Retinal pigment epithelial cell (primary cell): ENCODE results near the gene HSPA4L.

Source experiments
- DNase-seq: peaks from one replicate; pipeline ENCODE4 v3.0.0-alpha.2; 2010; ENCODE audit warnings: low read depth
- H3K4me3 ChIP-seq: 2 replicates; pipeline ENCODE4 v1.5.1; 2011; ENCODE audit warnings: mild to moderate bottlenecking, low read length, control low read depth, moderate library complexity
- CTCF ChIP-seq: conservative IDR thresholded peaks from 2 replicates; pipeline ENCODE4 v1.5.1; 2011; ENCODE audit warnings: low read depth, low read length, control low read depth, inconsistent platforms

The HSPA4L gene

GRCh38 chr4:127782275-127783025 lies at the start of gene HSPA4L:
HSPA4L (plus strand) TSS chr4:127782322; CDS start chr4:127782551, 229 bp downstream.
- TF ChIP-seq CTCF = peak; percentile 28
- H3K4me3 ChIP-seq = peak within 1 kb of the TSS; percentile 90
- DNase-seq = peak; percentile 28

GRCh38 chr4:127732623-127733328 lies 49.3 kb upstream of the HSPA4L start:
- H3K4me3 ChIP-seq = no peak overlapping the region
- TF ChIP-seq CTCF = peak; percentile 57
- peak; percentile 25 for DNase-seq

- no peak for TF ChIP-seq CTCF
- no peak for DNase-seq
- no peak overlapping the region for H3K4me3 ChIP-seq
Measured at GRCh38 chr4:127734976-127735375, 47.1 kb upstream of the HSPA4L start.

GRCh38 chr4:127737295-127737694 lies 44.8 kb upstream of the HSPA4L start:
- no peak for DNase-seq
- H3K4me3 ChIP-seq = no peak overlapping the region
- TF ChIP-seq CTCF = no peak

GRCh38 chr4:127741247-127741646 lies 40.9 kb upstream of the HSPA4L start:
- no peak for TF ChIP-seq CTCF
- no peak for DNase-seq
- no peak overlapping the region for H3K4me3 ChIP-seq

- no peak for DNase-seq
- no peak overlapping the region for H3K4me3 ChIP-seq
- TF ChIP-seq CTCF = no peak
Measured at GRCh38 chr4:127747883-127748282, 34.2 kb upstream of the HSPA4L start.

GRCh38 chr4:127748957-127749356 lies 33.2 kb upstream of the HSPA4L start:
- H3K4me3 ChIP-seq = no peak overlapping the region
- no peak for TF ChIP-seq CTCF
- no peak for DNase-seq
